Testis (tissue), 2 donors: ENCODE data around the gene DNAI1.

ENCODE experiments used
- CTCF ChIP-seq, 3 experiments: fragments of 450-650 bp in 2 of 3; fragments of 200-600 bp in 1 of 3; sonication (generic) in 1 of 3; IDR thresholded peaks; one replicate each; pipeline ENCODE4 v1.5.1; 2016 to 2019; ENCODE audit warnings: antibody characterized with exemption in 3 of 3, mild to moderate bottlenecking in 2 of 3, moderate library complexity in 1 of 3
- POLR2A ChIP-seq: fragments of 450-650 bp; IDR thresholded peaks from one replicate; pipeline ENCODE4 v1.6.1; 2017; ENCODE audit warnings: antibody characterized with exemption, mild to moderate bottlenecking, moderate library complexity

GRCh38 chr9:34485822-34486221 is 27.2 kb downstream of the DNAI1 start:
- TF ChIP-seq CTCF (IDR thresholded peaks at IDR 0.05) (no peak), POLR2A (no peak)
